SK-N-SH (cell line): ENCODE results near the gene ESPNL. TPM values are rescaled to one million over a fixed set of nuclear protein-coding genes. Genes with fewer than 3 reads are reported as not detected.
"Not testable (repeated sequence)": the region's sequence is repeated elsewhere in the genome, so short reads cannot be mapped to it uniquely, and the experiment has no call there.

Source experiments
- CTCF ChIA-PET: fragments of 300-600, 350-600 bp; formaldehyde crosslinking; extraction: SDS; loops from one replicate; lab custom pipeline; 2021; lab: Yijun Ruan, JAX
- POLR2A ChIA-PET: fragments of 350-600 bp; sonication (Branson Sonifier 250); formaldehyde crosslinking; extraction: SDS; loops from one replicate; lab custom pipeline; 2020; ENCODE audit warnings: antibody characterized with exemption, inconsistent platforms; lab: Yijun Ruan, JAX
- DNase-seq: peaks from one replicate; pipeline ENCODE4 v3.0.0; 2012
- H2AFZ ChIP-seq: fragments of 200-600 bp; sonication (generic); 2 replicates; pipeline ENCODE4 v1.8.1; 2016; ENCODE audit warnings: antibody characterized with exemption, mild to moderate bottlenecking, low read depth
- H3F3A ChIP-seq: fragments of 200-600 bp; sonication (generic); replicated peaks from 2 replicates; pipeline ENCODE3; 2016; ENCODE audit warnings: antibody characterized with exemption, mild to moderate bottlenecking; ENCODE audit not compliant: insufficient read depth
- H3K27ac ChIP-seq, 2 experiments: fragments of 200-500 bp in 1 of 2; fragments of 200-600 bp in 1 of 2; sonication (Bioruptor generic) in 1 of 2; sonication (generic), shearing (Covaris generic) in 1 of 2; 2 replicates each; pipeline versions ENCODE4 v1.5.1 to v1.6.1; 2014 to 2016; ENCODE audit warnings: low read depth in 2 of 2, inconsistent platforms in 1 of 2, low read length in 1 of 2, mild to moderate bottlenecking in 1 of 2, mixed read lengths in 1 of 2
- H3K27me3 ChIP-seq: fragments of 200-600 bp; sonication (generic), shearing (Covaris generic); 2 replicates; pipeline ENCODE4 v1.6.1; 2016; ENCODE audit warnings: mixed run types; ENCODE audit not compliant: insufficient read depth
- H3K36me3 ChIP-seq, 2 experiments: fragments of 200-500 bp in 1 of 2; fragments of 200-600 bp in 1 of 2; sonication (Bioruptor generic) in 1 of 2; sonication (generic) in 1 of 2; replicated peaks in 1 of 2; 2 replicates each; pipeline versions ENCODE3 to v1.5.1; 2014 to 2016; ENCODE audit warnings: low read length in 1 of 2, mild to moderate bottlenecking in 1 of 2; ENCODE audit not compliant: insufficient read depth in 2 of 2, control insufficient read depth in 1 of 2
- H3K4me1 ChIP-seq, 2 experiments: fragments of 200-500 bp in 1 of 2; fragments of 200-600 bp in 1 of 2; sonication (Bioruptor generic) in 1 of 2; sonication (generic), shearing (Covaris generic) in 1 of 2; 2 replicates each; pipeline versions ENCODE4 v1.5.1 to v1.6.1; 2014 to 2016; ENCODE audit warnings: low read depth in 1 of 2, low read length in 1 of 2, mixed run types in 1 of 2; ENCODE audit not compliant: insufficient read depth in 2 of 2, control insufficient read depth in 1 of 2
- H3K4me2 ChIP-seq: fragments of 200-600 bp; sonication (generic), shearing (Covaris generic); 2 replicates; pipeline ENCODE4 v1.6.1; 2017; ENCODE audit warnings: mixed run types
- H3K4me3 ChIP-seq, 2 experiments: fragments of 200-500 bp in 1 of 2; fragments of 200-600 bp in 1 of 2; sonication (Bioruptor generic) in 1 of 2; sonication (generic), shearing (Covaris generic) in 1 of 2; 2 replicates each; pipeline versions ENCODE4 v1.5.1 to v1.8.1; 2014 to 2016; ENCODE audit warnings: low read depth in 2 of 2, inconsistent platforms in 1 of 2, low read length in 1 of 2, mild to moderate bottlenecking in 1 of 2, mixed read lengths in 1 of 2, moderate library complexity in 1 of 2
- H3K79me2 ChIP-seq: fragments of 200-600 bp; sonication (generic); 2 replicates; pipeline ENCODE4 v1.8.1; 2017; ENCODE audit warnings: mild to moderate bottlenecking; ENCODE audit not compliant: insufficient read depth
- H3K9ac ChIP-seq: fragments of 200-600 bp; sonication (generic); 2 replicates; pipeline ENCODE4 v1.6.1; 2017; ENCODE audit warnings: mixed run types
- H3K9me2 ChIP-seq: fragments of 200-600 bp; sonication (generic); 2 replicates; pipeline ENCODE4 v1.6.1; 2017; ENCODE audit warnings: mixed run types
- H3K9me3 ChIP-seq: fragments of 200-600 bp; sonication (generic); 2 replicates; pipeline ENCODE4 v1.6.1; 2017; ENCODE audit warnings: mixed run types, mild to moderate bottlenecking, moderate library complexity
- H4K20me1 ChIP-seq: fragments of 200-600 bp; sonication (generic); 2 replicates; pipeline ENCODE4 v1.6.1; 2017; ENCODE audit warnings: mild to moderate bottlenecking, mixed run types; ENCODE audit not compliant: insufficient read depth
- CHD2 ChIP-seq: fragments of 150-350 bp; IDR thresholded peaks from 2 replicates; pipeline ENCODE4 v1.6.1; 2018; ENCODE audit warnings: low read length; ENCODE audit not compliant: partially characterized antibody
- EP300 ChIP-seq, 2 experiments: IDR thresholded peaks; 2 replicates each; pipeline versions ENCODE4 v1.4.0 to v1.6.1; 2012; ENCODE audit warnings: borderline replicate concordance in 1 of 2, low read depth in 1 of 2, low read length in 1 of 2
- FOSL2 ChIP-seq: IDR thresholded peaks from 2 replicates; pipeline ENCODE4 v1.4.0; 2012; ENCODE audit warnings: low read depth, mild to moderate bottlenecking, moderate library complexity, borderline replicate concordance
- FOXJ3 ChIP-seq: sonication (generic); formaldehyde crosslinking; IDR thresholded peaks from 2 replicates; pipeline ENCODE4 v1.5.1; 2020; ENCODE audit warnings: mild to moderate bottlenecking, missing genetic modification reagents
- GABPA ChIP-seq: IDR thresholded peaks from 2 replicates; pipeline ENCODE4 v1.4.0; 2012; ENCODE audit warnings: low read depth, mild to moderate bottlenecking
- GATA2 ChIP-seq: sonication (generic); formaldehyde crosslinking; IDR thresholded peaks from 2 replicates; pipeline ENCODE4 v1.5.0; 2020; ENCODE audit warnings: mild to moderate bottlenecking, missing genetic modification reagents
- JUND ChIP-seq: IDR thresholded peaks from 2 replicates; pipeline ENCODE4 v1.4.0; 2012
- POLR2AphosphoS5 ChIP-seq: IDR thresholded peaks from 2 replicates; pipeline ENCODE4 v1.6.1; 2012; ENCODE audit warnings: low read depth, low read length
- RCOR1 ChIP-seq: fragments of 150-350 bp; IDR thresholded peaks from 2 replicates; pipeline ENCODE4 v1.6.1; 2017; ENCODE audit warnings: antibody characterized with exemption, low read length
- REST ChIP-seq: IDR thresholded peaks from 2 replicates; pipeline ENCODE4 v1.6.1; 2012; ENCODE audit warnings: mild to moderate bottlenecking, low read depth, low read length, moderate library complexity
- RFX5 ChIP-seq: IDR thresholded peaks from 2 replicates; pipeline ENCODE4 v1.6.1; 2012; ENCODE audit warnings: mild to moderate bottlenecking, improper control_type of control experiment, low read length
- SIN3A ChIP-seq: IDR thresholded peaks from 2 replicates; pipeline ENCODE4 v1.6.1; 2012; ENCODE audit warnings: low read depth, mild to moderate bottlenecking, low read length, moderate library complexity, borderline replicate concordance
- SMC3 ChIP-seq: IDR thresholded peaks from 2 replicates; pipeline ENCODE4 v1.6.1; 2012; ENCODE audit warnings: low read depth, low read length, improper control_type of control experiment
- TCF12 ChIP-seq: IDR thresholded peaks from 2 replicates; pipeline ENCODE4 v1.4.0; 2012
- YY1 ChIP-seq: IDR thresholded peaks from 2 replicates; pipeline ENCODE4 v1.4.0; 2012; ENCODE audit warnings: low read depth, mild to moderate bottlenecking
- WGBS: methylation state at CpG from one replicate; pipeline ENCODE4 v1.1.6; 2017; ENCODE audit warnings: low lambda C conversion rate; 5-methylcytosine and 5-hydroxymethylcytosine counted together
- polyA plus RNA-seq, 3 experiments: library from polyadenylated mRNA; depleted of rRNA; stranded (reverse); fragments of >200 nt; gene quantifications; 2 replicates each; pipeline ENCODE4 v1.2.3, GENCODE V29; 2012

The ESPNL gene
- polyA plus RNA-seq, 1 of the 3 experiments (the other 2 are of a cell fraction) = 0.05 TPM

- WGBS = 88% methylated on average over 3 of the region's 3 CpGs
- Histone ChIP-seq H3F3A (no peaks in the 10 kb centered on the region), H4K20me1 (no peaks in the 10 kb centered on the region), H3K36me3 (peaks cover 0 to 4% of the 10 kb centered on the region in 2 experiments), H3K27me3 (no peaks in the 10 kb centered on the region), H3K9me3 (no peaks in the 10 kb centered on the region), H3K4me1 (peaks cover 0 to 7% of the 10 kb centered on the region in 2 experiments; a peak in 2 of 4 replicates), H2AFZ (no peak overlapping the region), H3K4me3 (no peak overlapping the region), H3K79me2 (peaks cover 6% of the 10 kb centered on the region; the same call in 1 of the 2 replicates), H3K27ac (no peak overlapping the region), H3K9ac (no peak overlapping the region), H3K4me2 (no peak overlapping the region), H3K9me2 (no peaks in the 10 kb centered on the region)
- no peak for DNase-seq
- ChIA-PET POLR2A (no interaction called here), CTCF (no interaction called here)
- no peak for TF ChIP-seq FOXJ3 (CRISPR knock-in tag)
- no peak for TF ChIP-seq JUND
- no peak for TF ChIP-seq RCOR1
- TF ChIP-seq POLR2AphosphoS5 = no peak
- TF ChIP-seq CHD2 = no peak
- TF ChIP-seq EP300 (IDR thresholded peaks at IDR 0.05; ENCODE audit: borderline replicate concordance in 1 of 2, low read depth in 1 of 2, low read length in 1 of 2) = no peak
- no peak for TF ChIP-seq TCF12
- TF ChIP-seq GABPA = no peak
- TF ChIP-seq FOSL2 = no peak
- no peak for TF ChIP-seq REST
- TF ChIP-seq SIN3A = no peak
- no peak for TF ChIP-seq GATA2
- no peak for TF ChIP-seq SMC3
- no peak for TF ChIP-seq YY1
- TF ChIP-seq RFX5 = no peak
These were observed 44.3 kb upstream of the ESPNL start for GRCh38 chr2:238055841-238056240.

GRCh38 chr2:238057696-238058575 lies 42.2 kb upstream of the ESPNL start:
- H3K4me3 ChIP-seq, H4K20me1 ChIP-seq, DNase-seq, H3K4me2 ChIP-seq, H3F3A ChIP-seq, H3K27ac ChIP-seq, H3K9ac ChIP-seq, H3K9me2 ChIP-seq, POLR2A ChIA-PET, H3K36me3 ChIP-seq, H3K27me3 ChIP-seq, H3K9me3 ChIP-seq, H2AFZ ChIP-seq: not testable (repeated sequence)
- CTCF ChIA-PET = interaction anchor here (1.6 kb wide), 1 partner anchor 200 kb away, joined by 3 read pairs; no protein-coding TSS in a partner anchor
- WGBS = 90% methylated on average over 14 of the region's 44 CpGs
- Histone ChIP-seq H3K79me2 (peaks cover 18% of the 10 kb centered on the region; the same call in 1 of the 2 replicates), H3K4me1 (peaks cover 5 to 13% of the 10 kb centered on the region in 2 experiments; a peak in 3 of 4 replicates)
